ENCODE measurements around the gene MEIS2.

The MEIS2 gene

GRCh38 chr15:37097144-37097919 is 3.0 kb downstream of the MEIS2 start:
- DNase-seq: no peak

- DNase-seq: no peak
These were observed 3.7 kb downstream of the MEIS2 start for GRCh38 chr15:37096558-37097143.

GRCh38 chr15:37095770-37096557 is 4.4 kb downstream of the MEIS2 start:
- DNase-seq: no peak

- DNase-seq: no peak
These were observed 5.2 kb downstream of the MEIS2 start for GRCh38 chr15:37094915-37095711.

- DNase-seq: no peak
These were observed 5.9 kb downstream of the MEIS2 start for GRCh38 chr15:37094333-37094914.

- no peak for DNase-seq
These were observed 6.6 kb downstream of the MEIS2 start for GRCh38 chr15:37093480-37094332.

DNA sequence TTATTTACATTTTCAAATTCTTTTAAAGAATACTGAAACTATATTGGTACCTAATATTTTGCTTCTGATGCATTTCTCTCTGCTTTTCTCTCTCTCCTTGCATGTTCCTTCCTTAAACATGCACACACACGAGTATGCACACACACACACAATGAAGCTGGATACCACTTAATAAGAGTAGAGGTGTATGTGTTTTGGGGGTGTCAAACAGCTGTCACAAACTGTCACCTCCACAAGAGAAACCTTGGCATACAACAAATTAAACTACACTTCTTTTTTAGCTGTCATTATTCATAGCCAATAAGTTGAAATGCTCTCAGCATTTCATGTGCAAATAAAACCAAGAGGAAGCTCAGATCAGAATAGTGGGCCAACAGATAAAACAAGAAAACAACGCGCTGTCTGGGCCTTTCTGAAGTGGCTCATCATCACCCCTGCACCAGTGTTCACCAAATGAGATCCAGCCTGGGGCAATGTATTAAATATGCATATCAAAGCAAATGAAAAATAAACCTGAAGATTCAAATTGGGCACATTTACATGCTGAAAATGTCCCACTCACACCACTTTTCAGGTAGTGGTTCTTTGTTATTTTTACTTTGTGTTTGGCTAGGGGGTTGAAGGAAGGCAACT is 9.7 kb downstream of the MEIS2 start:
- no peak for DNase-seq

DNA sequence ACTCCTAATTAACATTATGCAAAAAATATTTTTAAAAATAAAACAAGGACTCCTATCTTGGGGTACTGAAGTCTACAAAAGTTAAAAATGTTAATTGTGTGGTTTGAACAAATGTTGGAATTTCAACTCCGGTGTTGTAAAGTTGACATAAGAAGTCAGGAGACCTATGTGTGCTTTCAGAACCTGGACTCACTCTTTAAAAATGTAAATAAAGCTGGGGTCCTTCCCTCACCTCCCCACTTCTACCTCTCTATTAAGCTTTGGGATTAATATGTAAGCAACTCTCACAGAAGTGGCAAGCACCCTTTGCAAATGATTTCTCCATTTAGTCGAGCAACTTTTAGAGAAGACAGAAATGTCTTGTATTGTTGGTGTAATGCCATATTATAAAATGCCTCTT is 11.9 kb downstream of the MEIS2 start:
- DNase-seq: no peak

DNA sequence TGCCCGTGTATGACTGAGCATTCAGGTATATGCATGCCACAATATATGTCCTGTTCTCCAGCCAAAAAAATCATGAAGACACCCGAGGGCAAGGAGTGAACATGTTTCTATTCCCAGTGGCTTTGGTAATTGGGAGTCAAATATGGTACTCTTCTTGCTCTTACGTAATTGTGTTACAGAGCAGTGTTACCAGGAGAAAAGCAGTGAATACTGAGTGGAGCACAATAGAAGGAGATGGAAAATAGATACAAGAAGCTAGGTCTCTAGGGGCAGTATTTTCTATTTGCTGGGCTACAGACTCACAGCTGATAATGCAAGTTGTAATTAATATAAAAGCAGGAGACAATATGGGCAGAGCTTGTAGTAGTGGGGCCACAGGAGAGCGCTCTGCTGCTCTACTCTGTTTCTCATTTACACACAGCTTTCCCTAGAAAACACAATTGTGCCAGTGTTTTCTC is 13.2 kb downstream of the MEIS2 start:
- no peak for DNase-seq

- no peak for DNase-seq
These were observed 13.8 kb downstream of the MEIS2 start for GRCh38 chr15:37086521-37086920.

- no peak for DNase-seq
These were observed 14.2 kb downstream of the MEIS2 start for GRCh38 chr15:37086120-37086519.

DNA sequence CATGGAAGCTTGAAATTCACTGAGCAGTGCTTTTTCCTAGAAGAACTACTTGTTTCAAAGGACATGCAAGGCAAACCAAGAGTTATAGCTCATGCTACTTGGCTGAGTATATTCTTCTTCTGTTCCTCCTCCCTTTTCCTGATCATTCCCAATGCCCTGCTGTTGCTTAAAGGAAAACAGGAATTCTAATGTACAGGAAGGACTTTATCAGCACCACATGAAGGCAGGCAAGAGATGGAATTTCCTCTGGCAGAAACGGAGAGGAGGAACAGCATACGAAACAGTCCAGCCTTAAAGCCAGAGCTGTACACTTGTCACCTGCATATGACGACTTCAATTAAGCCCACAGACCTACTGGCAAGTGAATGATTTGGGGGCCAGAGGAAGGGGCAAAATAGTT is 15.7 kb downstream of the MEIS2 start:
- no peak for DNase-seq

DNA sequence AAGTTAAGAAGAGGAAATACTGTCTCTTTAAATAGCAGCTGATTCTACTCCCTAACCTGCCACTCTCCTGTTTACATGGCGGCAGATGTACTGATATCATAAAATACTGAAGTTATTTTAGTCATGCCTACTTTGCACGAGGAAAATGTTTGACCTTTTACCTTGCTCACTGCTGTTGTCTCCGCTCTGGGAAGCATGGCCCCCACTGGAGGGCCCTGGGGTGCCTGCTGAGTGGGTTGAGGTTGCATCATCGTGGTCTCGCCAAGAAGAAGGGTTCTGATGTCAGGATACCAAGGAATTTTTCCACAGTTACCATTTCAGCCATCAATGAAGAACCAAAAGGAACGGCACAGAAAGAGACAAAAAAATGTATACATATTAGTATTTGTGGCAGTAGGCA is 16.7 kb downstream of the MEIS2 start:
- DNase-seq: no peak

DNA sequence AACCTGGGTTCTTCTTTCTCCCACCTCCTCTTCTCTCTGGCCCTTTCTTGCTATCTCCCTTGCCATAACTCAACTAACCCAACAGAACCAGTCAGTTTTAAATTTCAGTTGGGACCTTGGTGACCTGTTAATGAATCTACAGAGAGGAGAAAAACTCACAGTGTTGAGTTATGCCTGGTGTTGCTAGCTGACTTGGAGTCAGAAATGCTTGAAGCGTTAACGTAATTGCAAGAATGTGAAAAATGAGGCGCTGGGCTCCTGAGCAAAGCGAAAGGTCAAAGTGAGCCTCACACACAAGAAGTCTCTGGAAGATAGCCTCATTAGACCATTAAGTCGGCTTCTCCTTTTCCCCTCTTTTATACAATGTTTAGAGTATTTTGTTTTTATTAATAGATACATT is 18.4 kb downstream of the MEIS2 start:
- DNase-seq: no peak

DNA sequence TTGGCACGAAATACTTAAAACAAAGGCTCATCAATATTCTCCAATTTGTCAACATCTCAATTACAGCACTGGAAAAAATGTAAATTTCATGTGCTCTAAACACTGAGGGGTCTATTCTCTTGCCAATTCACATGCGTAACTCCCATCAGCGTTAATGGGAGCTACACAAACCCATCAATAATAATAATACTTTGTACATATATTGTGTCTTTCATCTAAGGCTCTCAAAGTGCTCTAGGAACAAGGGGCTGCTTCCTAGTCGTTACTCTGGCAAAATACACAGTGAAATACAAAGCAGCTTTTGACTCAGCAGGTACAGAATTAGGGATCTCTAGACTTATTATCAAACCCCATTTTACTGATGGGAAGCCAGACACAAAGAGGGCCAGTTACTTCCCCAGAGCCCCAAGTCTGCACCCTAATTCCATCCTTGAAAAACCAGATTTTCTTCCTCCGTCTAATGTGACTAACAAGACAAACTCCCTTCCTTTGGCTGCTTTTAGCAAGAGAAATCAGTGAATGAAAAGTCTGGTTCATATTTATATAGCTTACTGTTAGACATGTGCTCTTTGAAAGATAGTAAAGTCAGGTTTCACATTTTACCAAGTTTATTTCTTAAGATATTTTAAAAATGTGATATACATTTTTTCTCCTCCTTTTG is 20.0 kb downstream of the MEIS2 start:
- no peak for DNase-seq

GRCh38 chr15:37079726-37080125 is 20.6 kb downstream of the MEIS2 start:
- DNase-seq: no peak

- no peak for DNase-seq
These were observed 21.8 kb downstream of the MEIS2 start for GRCh38 chr15:37078566-37078965.

- DNase-seq: no peak
These were observed 22.6 kb downstream of the MEIS2 start for GRCh38 chr15:37077623-37078351.

- no peak for DNase-seq
These were observed 23.8 kb downstream of the MEIS2 start for GRCh38 chr15:37076543-37076942.

DNA sequence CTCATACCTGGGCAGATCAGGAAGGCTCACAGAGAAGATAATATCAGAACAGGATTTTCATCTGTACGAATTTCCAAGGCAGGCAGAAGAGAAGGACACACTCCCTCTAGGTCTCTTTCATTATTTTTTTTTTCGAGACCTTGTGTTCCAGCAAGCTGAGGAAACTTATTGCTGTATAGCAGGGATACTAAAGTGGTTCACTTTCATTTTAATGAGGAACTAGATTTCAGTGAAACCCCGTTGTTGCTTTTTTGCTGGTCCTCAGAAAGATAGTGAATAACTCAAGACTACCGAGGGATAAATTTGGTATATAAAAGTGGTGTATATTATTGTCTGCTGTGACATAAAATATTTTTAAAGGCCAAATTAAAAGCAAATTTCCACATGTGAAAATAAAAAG is 24.6 kb downstream of the MEIS2 start:
- no peak for DNase-seq

Data from activated CD8-positive, alpha-beta memory T cell treated with anti-CD3 and anti-CD28 coated beads for 24 hours (primary cell).